Choroid plexus epithelial cell (primary cell): ENCODE measurements around the gene FTCD.
"Not testable (repeated sequence)": the region's sequence is repeated elsewhere in the genome, so short reads cannot be mapped to it uniquely, and the experiment has no call there.

Experiments
- DNase-seq: peaks from one replicate; pipeline ENCODE4 v3.0.0-alpha.2; 2010; ENCODE audit warnings: low read depth
- H3K4me3 ChIP-seq: 2 replicates; pipeline ENCODE4 v1.5.1; 2011; ENCODE audit warnings: low read depth, mild to moderate bottlenecking, control low read depth, low read length, moderate library complexity
- CTCF ChIP-seq: conservative IDR thresholded peaks from 2 replicates; pipeline ENCODE4 v1.5.1; 2011; ENCODE audit warnings: low read depth, mild to moderate bottlenecking, control low read depth, inconsistent platforms, low read length, moderate library complexity

Gene FTCD

DNA sequence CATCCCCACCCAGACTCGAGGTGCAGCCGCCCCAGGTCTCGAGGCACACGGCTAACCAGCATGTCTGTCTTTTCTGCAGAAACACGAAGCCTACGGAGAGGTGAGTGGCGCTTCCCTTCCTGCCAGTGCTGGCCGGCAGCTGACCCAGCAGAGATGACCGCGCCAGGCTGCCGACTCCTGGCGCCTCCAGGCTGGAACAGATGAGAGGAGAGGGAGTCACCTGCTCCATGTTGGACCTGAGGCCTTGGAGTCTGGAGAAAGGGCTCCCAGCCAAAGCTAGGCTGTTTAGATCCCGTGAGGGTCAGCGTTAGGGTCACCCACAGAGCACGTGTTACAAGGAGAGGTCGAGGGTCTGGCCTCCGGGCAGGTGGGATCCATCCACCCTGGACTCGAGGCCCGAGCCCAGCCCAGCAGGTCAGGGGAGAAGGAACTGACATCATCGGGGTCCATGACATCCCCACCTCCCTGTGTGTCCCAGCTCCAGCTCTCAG is 42.6 kb downstream of the FTCD start:
- no peak overlapping the region for H3K4me3 ChIP-seq
- TF ChIP-seq CTCF = no peak
- DNase-seq = no peak

GRCh38 chr21:46111857-46112724 is 43.3 kb downstream of the FTCD start:
- DNase-seq = no peak
- TF ChIP-seq CTCF = no peak
- H3K4me3 ChIP-seq = no peak overlapping the region

DNA sequence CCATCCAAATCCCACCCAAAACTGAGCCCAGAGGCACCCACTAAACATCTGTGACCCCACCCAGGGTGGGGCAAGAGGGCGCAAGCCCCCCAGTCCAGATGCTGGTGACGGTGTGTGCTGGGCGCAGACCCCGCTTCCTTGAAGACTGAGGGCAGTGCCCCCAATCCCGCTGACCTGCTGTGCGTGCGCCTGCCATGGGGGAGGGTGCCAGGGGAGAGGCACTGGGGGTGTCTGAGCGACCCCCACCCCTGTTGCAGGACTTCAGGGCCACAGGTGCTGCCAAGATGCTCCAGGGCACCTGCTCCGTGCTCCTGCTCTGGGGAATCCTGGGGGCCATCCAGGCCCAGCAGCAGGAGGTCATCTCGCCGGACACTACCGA is 44.2 kb downstream of the FTCD start:
- TF ChIP-seq CTCF = no peak
- no peak for DNase-seq
- no peak overlapping the region for H3K4me3 ChIP-seq

DNA sequence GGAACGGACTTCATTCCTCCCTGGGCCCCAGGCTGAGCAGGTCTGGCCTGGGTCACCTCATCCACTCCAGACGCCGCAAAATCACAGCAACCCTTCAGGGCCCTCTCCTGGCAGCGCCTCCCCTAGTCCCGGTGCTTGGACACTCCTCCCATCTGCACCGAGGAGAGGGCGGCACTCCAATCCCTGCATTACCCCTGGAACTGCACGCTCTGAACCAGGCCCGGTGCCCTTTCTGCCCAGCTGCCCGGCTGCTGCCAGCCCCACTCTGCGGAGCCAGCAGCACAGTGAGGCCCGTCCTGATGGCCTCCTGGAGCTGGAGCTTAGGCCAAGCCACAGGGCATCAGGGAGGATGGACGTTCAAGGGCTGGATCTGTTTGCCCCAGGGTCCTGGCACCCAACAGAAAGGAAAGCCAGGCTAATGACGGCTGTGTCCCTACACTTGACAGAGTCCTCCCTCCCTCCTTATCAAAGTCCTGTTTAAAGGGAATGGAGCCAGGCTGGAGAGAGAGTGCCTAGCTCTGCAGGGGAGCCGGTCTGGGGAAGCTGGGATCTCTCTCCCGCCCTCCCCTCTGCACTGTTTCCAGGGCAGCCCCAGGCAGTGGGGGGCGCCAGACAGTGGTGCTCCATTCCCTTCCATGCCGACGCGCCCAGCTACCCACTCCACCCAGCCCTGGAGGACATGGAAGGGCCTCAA is 44.7 kb downstream of the FTCD start:
- H3K4me3 ChIP-seq = no peak overlapping the region
- peak; percentile 34 for TF ChIP-seq CTCF
- no peak for DNase-seq

- TF ChIP-seq CTCF = no peak
- no peak for DNase-seq
- H3K4me3 ChIP-seq = no peak overlapping the region
Observed at GRCh38 chr21:46109313-46110221, 45.8 kb downstream of the FTCD start.

DNA sequence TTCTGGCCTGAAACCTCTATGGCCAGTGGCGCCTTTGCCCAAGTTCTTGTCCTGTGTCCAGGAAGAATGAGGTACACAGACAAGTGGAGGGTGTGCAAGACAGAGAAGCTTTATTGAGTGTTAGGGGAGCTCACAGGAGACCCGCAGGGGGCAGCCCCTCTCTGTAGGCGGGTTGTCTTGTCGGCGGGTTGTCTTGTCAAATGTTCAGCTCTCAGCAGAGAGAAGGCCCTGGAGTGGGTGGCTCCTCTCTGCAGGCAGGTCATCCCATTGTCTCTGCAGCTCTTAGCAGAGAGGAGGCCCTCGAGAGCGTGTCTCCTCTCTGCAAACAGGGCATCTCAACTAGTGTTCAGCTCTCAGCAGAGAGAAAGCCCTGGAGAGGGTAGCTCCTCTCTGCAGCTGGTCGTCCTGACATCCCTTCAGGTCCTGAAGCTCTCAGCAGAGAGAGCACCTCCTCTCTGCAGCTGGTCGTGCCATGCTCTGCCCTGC is 46.5 kb downstream of the FTCD start:
- no peak for DNase-seq
- no peak for TF ChIP-seq CTCF
- H3K4me3 ChIP-seq = no peak overlapping the region

- DNase-seq, H3K4me3 ChIP-seq: not testable (repeated sequence)
Observed at GRCh38 chr21:46107376-46107775, 48.0 kb downstream of the FTCD start.
